ENCODE data around the gene OBSCN.

Gene OBSCN

DNA sequence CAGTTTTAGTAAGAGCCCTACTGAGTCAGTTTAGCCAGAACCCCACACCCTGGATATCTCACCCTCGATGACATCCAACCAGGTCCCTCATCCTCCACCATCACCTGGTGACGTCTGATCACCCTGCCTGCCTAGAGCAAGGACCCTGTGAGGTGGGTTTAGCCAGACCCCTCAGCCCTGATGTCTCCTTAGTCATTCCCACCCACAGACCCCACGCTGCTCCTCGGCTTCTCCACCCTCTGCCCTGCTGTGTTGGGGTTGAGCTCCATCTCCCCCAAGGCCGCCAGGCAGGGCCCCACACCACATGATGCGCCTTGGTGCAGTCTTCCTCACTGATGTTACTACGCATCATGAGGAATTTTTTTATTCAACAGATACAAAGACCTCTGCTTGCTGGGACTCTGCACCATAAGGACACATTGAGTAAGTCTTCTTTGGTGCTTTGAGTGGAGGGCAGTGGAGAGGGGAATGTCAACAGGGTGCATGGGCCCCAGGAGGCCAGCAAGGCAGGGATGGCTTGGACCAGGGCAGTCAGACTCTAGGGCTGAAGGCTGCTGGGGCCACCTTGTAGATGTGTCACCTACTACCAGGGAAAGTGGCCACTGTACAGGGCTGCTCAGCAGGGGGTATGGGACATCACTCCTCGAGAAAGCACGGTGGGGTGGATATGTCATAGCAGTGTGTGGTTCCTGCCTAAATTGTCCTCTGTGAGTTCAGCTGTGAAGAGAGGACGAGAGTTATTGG, 43.9 kb upstream of the OBSCN start:
- H3K9ac ChIP-seq (ENCODE audit: low read depth, low read length), result no peak overlapping the region
- H3K27me3 ChIP-seq (ENCODE audit: control insufficient read depth, insufficient read depth, low read length), result no peaks in the 10 kb centered on the region
- H3K4me3 ChIP-seq (ENCODE audit: low read depth, low read length), result no peak overlapping the region
- no peaks in the 10 kb centered on the region for H3K36me3 ChIP-seq (ENCODE audit: control insufficient read depth, insufficient read depth, low read length)
- H3K9me3 ChIP-seq (ENCODE audit: control insufficient read depth, insufficient read depth, low read length), result no peaks in the 10 kb centered on the region
- no peaks in the 10 kb centered on the region for H3K4me1 ChIP-seq (ENCODE audit: control insufficient read depth, insufficient read depth, low read length)

DNA sequence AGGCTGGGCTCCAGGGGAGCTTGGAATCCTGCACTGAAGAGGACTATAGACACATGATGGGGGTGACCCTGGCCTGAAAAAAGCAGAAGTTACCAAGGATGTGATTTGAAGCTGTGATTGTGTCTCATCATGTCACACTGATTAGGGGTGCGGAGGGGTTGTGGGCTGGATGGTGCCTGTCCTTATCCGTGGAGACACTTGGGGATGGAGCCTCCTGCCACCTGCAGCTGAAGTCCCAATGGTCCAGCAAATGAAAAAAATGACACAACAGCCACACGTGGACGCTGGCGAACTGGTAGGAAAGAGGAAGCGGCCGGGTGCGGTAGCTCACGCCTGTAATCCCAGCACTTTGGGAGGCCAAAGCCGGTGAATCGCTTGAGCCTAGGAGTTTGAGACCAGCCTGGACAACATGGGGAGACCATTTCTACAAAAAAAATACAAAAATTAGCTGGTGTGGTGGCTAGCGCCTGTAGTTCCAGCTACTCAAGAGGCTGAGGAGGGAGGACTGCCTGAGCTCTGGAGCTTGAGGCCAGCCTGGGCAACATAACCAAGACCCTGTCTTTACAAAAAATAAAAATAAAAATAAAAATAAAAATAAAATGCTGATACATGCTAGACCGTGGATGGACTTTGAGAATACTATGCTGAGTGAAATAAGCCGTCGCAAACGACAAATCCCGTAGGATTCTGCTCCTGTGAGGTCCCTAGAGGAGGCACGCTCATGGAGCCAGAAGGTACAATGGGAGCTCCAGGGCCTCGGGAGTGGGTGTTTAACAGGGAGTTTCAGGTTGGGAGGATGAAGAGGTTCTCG, 43.1 kb upstream of the OBSCN start:
- Histone ChIP-seq H3K4me3 (ENCODE audit: low read depth, low read length) (peak overlapping the region; percentile 65), H3K4me1 (ENCODE audit: control insufficient read depth, insufficient read depth, low read length) (no peaks in the 10 kb centered on the region), H3K9me3 (ENCODE audit: control insufficient read depth, insufficient read depth, low read length) (no peaks in the 10 kb centered on the region), H3K27me3 (ENCODE audit: control insufficient read depth, insufficient read depth, low read length) (no peaks in the 10 kb centered on the region), H3K9ac (ENCODE audit: low read depth, low read length) (no peak overlapping the region), H3K36me3 (ENCODE audit: control insufficient read depth, insufficient read depth, low read length) (no peaks in the 10 kb centered on the region)

DNA sequence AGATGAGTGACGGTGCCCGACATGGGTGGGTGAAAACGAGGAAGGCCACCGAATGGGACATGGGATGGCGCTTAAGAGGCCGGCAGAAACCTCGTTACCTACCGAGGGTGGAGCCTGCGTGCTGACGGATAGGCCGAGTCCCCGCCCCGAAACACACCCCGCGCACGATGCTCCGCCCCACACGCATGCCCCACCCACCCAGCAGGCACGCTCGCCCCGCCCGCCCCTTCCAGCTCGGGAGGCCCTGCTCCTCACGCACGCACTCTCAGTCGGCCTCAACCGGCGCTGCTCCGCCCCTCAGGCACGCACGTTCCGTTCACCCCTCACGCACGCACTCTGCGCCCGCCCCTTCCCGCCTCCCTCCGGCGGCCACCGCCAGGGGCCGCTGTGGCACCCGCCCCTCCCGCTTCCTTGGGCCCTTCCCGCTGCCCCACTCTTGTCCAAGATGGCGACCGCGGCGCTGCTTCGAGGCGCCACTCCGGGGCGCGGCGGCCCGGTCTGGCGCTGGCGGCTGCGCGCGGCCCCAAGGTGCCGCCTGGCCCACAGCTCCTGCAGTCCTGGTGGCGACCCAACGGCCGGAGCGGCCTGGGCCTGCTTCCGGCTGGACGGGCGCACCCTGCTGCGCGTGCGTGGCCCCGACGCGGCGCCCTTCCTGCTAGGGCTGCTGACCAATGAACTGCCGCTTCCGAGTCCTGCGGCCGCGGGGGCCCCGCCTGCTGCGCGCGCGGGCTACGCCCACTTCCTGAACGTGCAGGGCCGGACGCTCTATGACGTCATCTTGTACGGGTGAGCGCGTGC, 42.3 kb upstream of the OBSCN start, which contains the start of gene IBA57:
TSS of gene IBA57 (plus strand) at position 433 of the 798 bp plus-strand sequence. CDS start at position 446, 13 bp downstream.
- peak within 1 kb of the TSS; percentile 73 for H3K9ac ChIP-seq (ENCODE audit: low read depth, low read length)
- no peaks in the 10 kb centered on the region for H3K27me3 ChIP-seq (ENCODE audit: control insufficient read depth, insufficient read depth, low read length)
- peak within 1 kb of the TSS; percentile 65 for H3K4me3 ChIP-seq (ENCODE audit: low read depth, low read length)
- H3K4me1 ChIP-seq (ENCODE audit: control insufficient read depth, insufficient read depth, low read length), result no peaks in the 10 kb centered on the region
- no peaks in the 10 kb centered on the region for H3K9me3 ChIP-seq (ENCODE audit: control insufficient read depth, insufficient read depth, low read length)
- H3K36me3 ChIP-seq (ENCODE audit: control insufficient read depth, insufficient read depth, low read length), result no peaks in the 10 kb centered on the region

DNA sequence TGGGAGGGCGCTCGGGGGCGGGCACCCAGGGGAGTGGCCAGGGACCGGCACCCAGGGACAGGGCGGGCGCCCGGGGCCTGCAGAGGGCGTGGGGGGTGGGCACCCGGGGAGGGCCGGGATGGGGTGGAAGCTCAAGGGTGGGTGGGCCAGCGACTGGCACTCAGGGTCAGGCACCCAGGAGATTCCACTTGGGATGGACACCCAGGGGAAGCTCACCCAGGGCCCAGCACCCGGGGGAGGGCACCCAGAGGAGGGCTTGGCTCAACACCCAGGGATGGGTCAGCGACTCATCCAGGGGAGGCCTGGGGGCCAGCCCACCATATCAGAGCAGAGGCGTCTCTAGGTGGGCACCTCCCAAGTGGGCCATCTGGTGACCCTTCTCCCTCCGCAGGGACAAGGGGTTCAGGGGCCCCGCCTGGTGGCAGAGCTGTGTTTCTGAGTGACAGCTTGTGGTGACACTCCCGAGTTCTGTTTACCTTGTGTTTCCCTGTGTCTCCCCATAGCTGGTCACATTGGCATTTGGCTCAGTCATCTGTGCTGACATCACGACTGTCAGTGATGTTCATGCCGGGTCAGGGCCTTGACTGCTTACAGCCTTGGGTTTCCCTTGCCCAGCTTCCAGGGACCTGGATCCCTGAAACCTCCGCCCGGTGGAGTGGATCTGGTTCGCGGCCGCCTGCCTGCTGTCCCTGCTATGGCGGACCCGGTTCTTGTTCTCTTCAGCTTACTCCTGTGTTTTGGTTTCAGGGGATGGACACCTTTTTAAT, 41.5 kb upstream of the OBSCN start:
- H3K9me3 ChIP-seq (ENCODE audit: control insufficient read depth, insufficient read depth, low read length), result no peaks in the 10 kb centered on the region
- H3K4me1 ChIP-seq (ENCODE audit: control insufficient read depth, insufficient read depth, low read length), result no peaks in the 10 kb centered on the region
- no peak overlapping the region for H3K9ac ChIP-seq (ENCODE audit: low read depth, low read length)
- H3K4me3 ChIP-seq (ENCODE audit: low read depth, low read length), result peak overlapping the region; percentile 46
- no peaks in the 10 kb centered on the region for H3K36me3 ChIP-seq (ENCODE audit: control insufficient read depth, insufficient read depth, low read length)
- H3K27me3 ChIP-seq (ENCODE audit: control insufficient read depth, insufficient read depth, low read length), result no peaks in the 10 kb centered on the region

DNA sequence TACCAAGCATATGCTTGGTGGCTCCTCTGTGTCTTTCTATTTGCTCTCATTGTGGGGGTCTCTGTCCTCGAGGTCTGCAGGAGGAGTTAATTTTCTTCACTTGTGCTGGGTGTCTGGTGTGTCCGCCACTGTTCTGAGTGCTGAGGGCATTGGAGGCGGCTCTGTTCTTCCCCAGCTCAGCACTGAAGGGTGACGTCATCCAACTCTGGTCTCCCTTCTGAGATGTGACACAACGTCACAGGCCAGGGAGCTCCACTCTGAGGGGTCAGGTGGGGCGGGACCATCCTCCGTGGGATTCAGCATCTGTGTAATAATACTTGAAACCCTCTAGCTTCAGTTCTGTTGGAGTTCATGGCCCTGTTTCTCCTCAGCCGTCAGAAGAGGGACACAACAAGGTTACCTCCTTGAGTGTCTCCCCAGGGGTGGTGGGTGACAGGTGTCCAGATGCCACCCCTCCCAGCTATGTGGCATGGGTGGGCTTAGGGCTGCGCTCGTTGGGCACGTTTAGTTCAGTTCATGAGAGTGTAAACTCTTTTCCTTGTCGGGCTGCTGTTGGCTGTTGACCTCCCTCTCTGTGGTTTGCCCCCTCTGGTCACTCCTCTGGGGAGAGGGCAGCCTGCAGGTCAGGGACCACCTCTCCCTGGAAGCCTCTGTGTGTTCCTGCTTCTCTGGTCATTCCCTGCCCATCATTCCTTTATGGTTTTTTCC, 39.1 kb upstream of the OBSCN start:
- Histone ChIP-seq H3K36me3 (ENCODE audit: control insufficient read depth, insufficient read depth, low read length) (no peaks in the 10 kb centered on the region), H3K9ac (ENCODE audit: low read depth, low read length) (no peak overlapping the region), H3K27me3 (ENCODE audit: control insufficient read depth, insufficient read depth, low read length) (no peaks in the 10 kb centered on the region), H3K4me3 (ENCODE audit: low read depth, low read length) (no peak overlapping the region), H3K9me3 (ENCODE audit: control insufficient read depth, insufficient read depth, low read length) (no peaks in the 10 kb centered on the region), H3K4me1 (ENCODE audit: control insufficient read depth, insufficient read depth, low read length) (no peaks in the 10 kb centered on the region)

DNA sequence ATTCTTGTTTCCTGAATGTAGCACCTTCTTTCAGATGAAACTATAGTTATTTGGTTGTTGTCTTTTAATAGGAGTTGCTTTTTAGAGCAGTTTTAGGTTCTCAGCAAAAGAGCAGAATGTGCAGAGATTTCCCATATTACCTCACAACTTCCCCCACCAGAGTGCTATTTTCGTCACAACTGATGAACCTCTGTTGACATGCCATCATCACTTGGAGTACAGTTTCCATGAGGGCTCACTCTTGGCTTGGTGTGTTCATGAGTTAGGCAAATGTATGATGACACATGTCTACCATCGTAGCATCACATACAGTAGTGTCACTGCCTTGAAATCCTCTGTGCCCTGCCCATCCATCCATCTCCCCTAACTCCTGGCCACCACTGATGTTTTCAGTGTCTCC, 38.5 kb upstream of the OBSCN start:
- Histone ChIP-seq H3K9me3 (ENCODE audit: control insufficient read depth, insufficient read depth, low read length) (no peaks in the 10 kb centered on the region), H3K4me3 (ENCODE audit: low read depth, low read length) (no peak overlapping the region), H3K9ac (ENCODE audit: low read depth, low read length) (no peak overlapping the region), H3K36me3 (ENCODE audit: control insufficient read depth, insufficient read depth, low read length) (no peaks in the 10 kb centered on the region), H3K4me1 (ENCODE audit: control insufficient read depth, insufficient read depth, low read length) (no peaks in the 10 kb centered on the region), H3K27me3 (ENCODE audit: control insufficient read depth, insufficient read depth, low read length) (no peaks in the 10 kb centered on the region)

DNA sequence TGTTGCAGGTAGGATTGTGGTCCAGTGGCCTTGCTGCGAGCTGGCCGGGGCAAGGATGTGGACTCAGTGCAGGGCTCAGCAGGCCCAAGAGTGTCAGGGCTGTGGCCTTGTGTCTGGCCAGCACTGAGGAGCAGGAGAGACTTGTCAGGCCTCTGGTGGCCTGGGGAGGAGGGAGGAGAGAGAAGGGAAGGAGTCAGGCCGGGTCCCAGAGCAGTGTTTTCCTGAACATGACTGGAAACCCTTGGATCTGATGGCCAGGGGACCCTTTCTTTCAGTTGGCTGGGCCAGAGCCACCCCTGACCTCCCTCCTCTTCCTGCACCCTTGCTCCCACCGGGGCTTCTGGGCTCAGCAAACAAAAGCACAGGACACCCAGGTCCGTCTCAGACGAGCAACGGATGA, 37.2 kb upstream of the OBSCN start:
- no peaks in the 10 kb centered on the region for H3K27me3 ChIP-seq (ENCODE audit: control insufficient read depth, insufficient read depth, low read length)
- no peak overlapping the region for H3K9ac ChIP-seq (ENCODE audit: low read depth, low read length)
- no peaks in the 10 kb centered on the region for H3K4me1 ChIP-seq (ENCODE audit: control insufficient read depth, insufficient read depth, low read length)
- no peak overlapping the region for H3K4me3 ChIP-seq (ENCODE audit: low read depth, low read length)
- H3K9me3 ChIP-seq (ENCODE audit: control insufficient read depth, insufficient read depth, low read length), result no peaks in the 10 kb centered on the region
- no peaks in the 10 kb centered on the region for H3K36me3 ChIP-seq (ENCODE audit: control insufficient read depth, insufficient read depth, low read length)

DNA sequence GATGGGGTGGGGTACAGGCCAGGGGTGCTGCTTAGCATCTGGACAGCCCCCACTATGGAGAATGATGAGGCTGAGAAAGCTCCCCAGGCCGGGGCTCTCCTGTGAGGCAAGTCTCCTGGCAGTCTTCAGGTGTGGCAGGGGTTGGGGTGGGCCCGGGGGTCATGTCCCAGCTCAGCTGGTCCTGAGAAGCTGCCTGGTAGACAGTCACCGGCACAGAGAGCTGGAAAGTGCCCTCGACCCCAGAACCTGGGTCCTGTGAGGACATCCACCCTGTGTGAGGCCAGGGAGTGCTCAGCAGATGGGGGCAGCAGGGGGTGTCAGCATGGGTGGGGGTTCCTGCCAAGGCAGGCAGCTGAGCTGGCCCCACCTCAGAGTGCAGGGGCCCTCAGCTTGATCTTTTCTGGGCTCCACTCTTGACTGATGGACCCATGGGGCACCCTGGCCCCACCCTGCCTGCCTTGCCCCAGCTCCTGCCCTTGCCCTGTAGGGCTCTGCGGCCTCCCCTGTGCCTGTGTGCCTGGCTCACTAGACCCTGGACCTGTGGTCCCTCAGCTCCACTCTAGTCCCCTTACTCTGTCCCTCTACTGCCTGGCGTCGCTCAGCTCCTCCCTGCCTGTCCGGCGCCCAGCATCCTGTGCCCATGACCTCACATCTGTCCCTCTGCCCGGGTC, 36.5 kb upstream of the OBSCN start:
- Histone ChIP-seq H3K9ac (ENCODE audit: low read depth, low read length) (no peak overlapping the region), H3K4me1 (ENCODE audit: control insufficient read depth, insufficient read depth, low read length) (no peaks in the 10 kb centered on the region), H3K4me3 (ENCODE audit: low read depth, low read length) (no peak overlapping the region), H3K36me3 (ENCODE audit: control insufficient read depth, insufficient read depth, low read length) (no peaks in the 10 kb centered on the region), H3K27me3 (ENCODE audit: control insufficient read depth, insufficient read depth, low read length) (no peaks in the 10 kb centered on the region), H3K9me3 (ENCODE audit: control insufficient read depth, insufficient read depth, low read length) (no peaks in the 10 kb centered on the region)

DNA sequence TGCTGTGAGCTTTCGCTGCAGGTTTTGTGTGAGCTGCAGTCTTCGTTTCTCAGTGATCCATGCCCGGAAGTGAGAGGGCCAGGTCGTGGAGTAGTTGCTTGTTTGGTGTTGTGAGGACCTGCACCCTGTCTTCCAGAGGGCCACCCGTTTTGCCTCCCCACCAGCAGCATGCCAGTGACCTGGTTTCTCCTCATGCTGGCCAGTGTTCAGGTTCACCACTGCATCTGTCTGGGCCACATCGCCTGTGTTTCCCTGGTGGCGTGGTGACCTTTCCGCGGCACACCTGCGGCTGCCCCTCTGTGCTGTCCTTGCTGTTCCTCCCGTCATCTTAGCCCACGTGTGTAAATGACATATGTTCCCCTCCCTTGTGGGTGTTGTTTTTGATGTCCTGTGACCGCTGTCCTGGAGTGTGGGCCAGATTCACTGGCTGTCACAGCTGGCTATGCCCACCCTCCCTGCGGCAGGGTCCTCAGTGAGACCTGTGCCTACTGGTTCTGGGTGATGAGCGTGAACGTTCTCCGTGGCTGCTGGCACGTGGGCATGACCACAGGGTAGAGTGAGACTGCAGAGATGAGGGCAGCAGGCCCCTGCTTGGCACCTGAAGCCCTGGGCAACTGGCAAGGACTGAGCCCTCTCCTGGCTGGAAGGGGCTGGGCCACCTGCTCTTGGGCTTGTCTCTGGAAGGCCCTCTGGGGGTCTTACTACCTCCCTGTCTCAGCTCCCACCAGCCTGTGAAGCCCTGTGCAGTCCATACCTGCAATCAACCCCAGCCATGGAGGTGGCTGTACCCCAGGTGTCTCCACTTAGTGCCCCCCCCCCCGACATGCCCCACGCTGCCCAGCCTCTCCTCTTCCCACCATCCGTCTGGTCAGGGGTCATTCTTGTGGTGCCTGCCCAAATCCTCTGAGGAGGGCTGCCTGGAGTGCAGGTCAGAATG, 35.0 kb upstream of the OBSCN start:
- Histone ChIP-seq H3K4me1 (ENCODE audit: control insufficient read depth, insufficient read depth, low read length) (no peaks in the 10 kb centered on the region), H3K9me3 (ENCODE audit: control insufficient read depth, insufficient read depth, low read length) (no peaks in the 10 kb centered on the region), H3K36me3 (ENCODE audit: control insufficient read depth, insufficient read depth, low read length) (no peaks in the 10 kb centered on the region), H3K9ac (ENCODE audit: low read depth, low read length) (no peak overlapping the region), H3K27me3 (ENCODE audit: control insufficient read depth, insufficient read depth, low read length) (no peaks in the 10 kb centered on the region), H3K4me3 (ENCODE audit: low read depth, low read length) (no peak overlapping the region)
